BE2C (cell line): ENCODE results near the gene ZNF485. TPM values are rescaled to one million over a fixed set of nuclear protein-coding genes. Genes with fewer than 3 reads are reported as not detected.

Source experiments
- DNase-seq: peaks from one replicate; pipeline ENCODE4 v3.0.0-alpha.2; 2020
- H3K27me3 ChIP-seq: fragments of 250-450 bp; sonication (Bioruptor Pico); 2 replicates; pipeline ENCODE4 v1.5.1; 2020; ENCODE audit warnings: mild to moderate bottlenecking
- H3K36me3 ChIP-seq: fragments of 250-450 bp; sonication (Bioruptor Pico); 2 replicates; pipeline ENCODE4 v1.5.1; 2020; ENCODE audit warnings: mild to moderate bottlenecking
- H3K4me1 ChIP-seq: fragments of 250-450 bp; sonication (Bioruptor Pico); 2 replicates; pipeline ENCODE4 v1.5.1; 2020
- H3K4me3 ChIP-seq: 2 replicates; pipeline ENCODE4 v1.5.1; 2011; ENCODE audit warnings: low read depth, low read length
- H3K9me3 ChIP-seq: fragments of 250-450 bp; sonication (Bioruptor Pico); 2 replicates; pipeline ENCODE4 v1.5.1; 2020
- polyA plus RNA-seq: library from polyadenylated mRNA; unstranded; fragments of >200 nt; gene quantifications from one replicate; pipeline ENCODE4 v1.2.1, GENCODE V29; 2012; ENCODE audit warnings: low read depth, missing spikeins; ENCODE audit not compliant: insufficient read length, insufficient read depth
- TF ChIP-seq, protein P1 (sequence below): IDR thresholded peaks from 2 replicates; pipeline ENCODE4 v1.5.1; 2012; ENCODE audit warnings: mild to moderate bottlenecking, low read depth, low read length

Gene ZNF485
- polyA plus RNA-seq, result 2.7 TPM

DNA sequence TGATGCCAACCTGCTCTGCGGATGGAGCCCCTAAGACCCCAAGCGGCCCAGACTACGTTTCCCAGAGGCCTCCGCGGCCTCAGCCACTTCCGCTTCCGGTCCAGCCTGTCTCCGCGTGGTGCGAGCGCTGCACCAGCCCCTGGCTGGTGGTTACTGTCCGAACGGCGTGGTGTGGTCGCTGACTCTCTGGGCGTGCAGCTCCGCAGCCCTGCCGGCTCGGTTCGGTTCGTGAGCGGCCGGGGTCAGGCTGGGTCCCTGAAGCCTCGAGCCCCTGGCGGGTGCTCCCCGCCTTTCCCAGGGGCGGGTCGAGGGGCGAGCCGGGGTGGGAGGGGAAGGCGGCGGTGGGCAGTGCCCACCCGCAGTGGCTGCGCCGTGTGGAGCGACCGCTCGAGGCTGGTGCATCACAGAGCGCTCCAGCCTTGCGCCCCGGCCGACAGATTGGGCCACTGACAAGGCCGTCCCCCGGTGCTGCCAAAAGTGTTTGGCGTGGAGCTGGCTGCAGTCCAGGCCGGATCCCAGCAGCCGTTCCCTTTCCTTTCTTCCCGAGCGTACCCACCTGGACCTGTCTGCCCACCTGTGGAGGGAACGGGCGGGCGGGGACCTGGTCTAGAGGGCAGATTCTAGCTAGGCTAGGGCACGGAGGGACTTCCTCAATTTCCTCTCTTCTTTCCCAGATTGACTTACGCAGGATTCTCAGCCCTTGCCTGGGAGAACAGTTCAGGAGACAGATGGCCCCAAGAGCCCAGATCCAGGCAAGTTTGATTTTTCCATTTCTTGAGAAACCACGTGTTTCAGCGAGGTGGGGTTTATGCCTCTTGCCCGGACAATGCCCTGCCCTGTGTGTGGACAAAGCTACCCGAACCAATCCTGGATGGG lies at the start of gene ZNF485:
Gene ZNF485, plus strand, starts transcription at position 116 of the 876 bp plus-strand sequence. Its CDS starts 613 bp downstream, at position 729.
- no peaks in the 10 kb centered on the region for H3K4me1 ChIP-seq
- no peaks in the 10 kb centered on the region for H3K27me3 ChIP-seq
- H3K9me3 ChIP-seq, result no peaks in the 10 kb centered on the region
- H3K36me3 ChIP-seq, result no peaks in the 10 kb centered on the region
- TF ChIP-seq, protein P1, sequence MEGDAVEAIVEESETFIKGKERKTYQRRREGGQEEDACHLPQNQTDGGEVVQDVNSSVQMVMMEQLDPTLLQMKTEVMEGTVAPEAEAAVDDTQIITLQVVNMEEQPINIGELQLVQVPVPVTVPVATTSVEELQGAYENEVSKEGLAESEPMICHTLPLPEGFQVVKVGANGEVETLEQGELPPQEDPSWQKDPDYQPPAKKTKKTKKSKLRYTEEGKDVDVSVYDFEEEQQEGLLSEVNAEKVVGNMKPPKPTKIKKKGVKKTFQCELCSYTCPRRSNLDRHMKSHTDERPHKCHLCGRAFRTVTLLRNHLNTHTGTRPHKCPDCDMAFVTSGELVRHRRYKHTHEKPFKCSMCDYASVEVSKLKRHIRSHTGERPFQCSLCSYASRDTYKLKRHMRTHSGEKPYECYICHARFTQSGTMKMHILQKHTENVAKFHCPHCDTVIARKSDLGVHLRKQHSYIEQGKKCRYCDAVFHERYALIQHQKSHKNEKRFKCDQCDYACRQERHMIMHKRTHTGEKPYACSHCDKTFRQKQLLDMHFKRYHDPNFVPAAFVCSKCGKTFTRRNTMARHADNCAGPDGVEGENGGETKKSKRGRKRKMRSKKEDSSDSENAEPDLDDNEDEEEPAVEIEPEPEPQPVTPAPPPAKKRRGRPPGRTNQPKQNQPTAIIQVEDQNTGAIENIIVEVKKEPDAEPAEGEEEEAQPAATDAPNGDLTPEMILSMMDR, result no peak
- peak; percentile 77 for DNase-seq
- peak within 1 kb of the TSS; percentile 66 for H3K4me3 ChIP-seq

DNA sequence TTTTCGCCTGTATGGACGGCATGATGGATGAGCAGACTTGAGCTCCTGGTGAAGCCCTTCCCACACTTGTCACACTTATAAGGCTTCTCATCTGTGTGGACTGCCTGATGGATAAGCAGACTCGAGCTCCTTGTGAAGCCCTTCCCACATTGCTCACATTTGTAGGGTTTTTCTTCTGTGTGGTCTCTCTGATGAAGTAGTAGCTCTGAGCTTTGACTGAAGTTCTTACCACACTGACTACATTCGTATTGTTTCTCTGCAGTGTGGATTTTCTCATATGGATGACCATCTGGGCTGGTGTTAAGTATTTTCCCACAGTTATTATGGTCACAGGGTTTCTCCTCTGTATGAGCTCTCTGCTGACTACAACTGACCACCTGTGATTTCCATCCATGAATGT lies 49.0 kb upstream of the ZNF485 start:
- no peak for DNase-seq
- Histone ChIP-seq H3K9me3 (no peaks in the 10 kb centered on the region), H3K4me3 (no peak overlapping the region), H3K27me3 (no peaks in the 10 kb centered on the region), H3K36me3 (peaks cover 16% of the 10 kb centered on the region), H3K4me1 (no peaks in the 10 kb centered on the region)
- TF ChIP-seq, protein P1, result no peak

DNA sequence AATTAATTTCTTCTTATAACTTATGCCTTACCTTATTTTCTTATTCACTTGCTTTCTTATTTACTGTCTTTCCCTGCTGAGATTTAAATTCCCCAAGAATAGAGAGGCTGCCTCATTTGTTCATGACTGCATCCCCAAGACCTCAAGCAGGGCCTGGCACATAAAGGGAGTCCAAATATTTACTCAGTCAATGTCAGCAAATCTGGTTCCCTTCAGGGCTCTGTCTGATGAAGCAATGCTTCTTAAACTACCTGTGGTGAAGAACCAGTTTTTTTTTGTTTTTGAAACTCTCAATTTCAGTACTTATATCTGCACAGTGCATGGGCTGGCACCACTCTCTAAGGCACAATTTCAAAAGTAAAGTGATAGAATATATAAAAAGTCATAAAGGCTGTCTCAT lies 36.6 kb upstream of the ZNF485 start:
- no peak for DNase-seq
- peaks cover 5% of the 10 kb centered on the region; the same call in 1 of the 2 replicates for H3K36me3 ChIP-seq
- no peak overlapping the region for H3K4me3 ChIP-seq
- no peaks in the 10 kb centered on the region for H3K27me3 ChIP-seq
- peaks cover 4% of the 10 kb centered on the region for H3K9me3 ChIP-seq
- no peaks in the 10 kb centered on the region for H3K4me1 ChIP-seq
- TF ChIP-seq, protein P1, result no peak

GRCh38 chr10:43570971-43571370 lies 35.3 kb upstream of the ZNF485 start:
- Histone ChIP-seq H3K4me1 (no peaks in the 10 kb centered on the region), H3K36me3 (peaks cover 5% of the 10 kb centered on the region; the same call in 1 of the 2 replicates), H3K9me3 (peaks cover 4% of the 10 kb centered on the region), H3K4me3 (no peak overlapping the region), H3K27me3 (no peaks in the 10 kb centered on the region)
- TF ChIP-seq, protein P1, result no peak
- DNase-seq, result no peak

DNA sequence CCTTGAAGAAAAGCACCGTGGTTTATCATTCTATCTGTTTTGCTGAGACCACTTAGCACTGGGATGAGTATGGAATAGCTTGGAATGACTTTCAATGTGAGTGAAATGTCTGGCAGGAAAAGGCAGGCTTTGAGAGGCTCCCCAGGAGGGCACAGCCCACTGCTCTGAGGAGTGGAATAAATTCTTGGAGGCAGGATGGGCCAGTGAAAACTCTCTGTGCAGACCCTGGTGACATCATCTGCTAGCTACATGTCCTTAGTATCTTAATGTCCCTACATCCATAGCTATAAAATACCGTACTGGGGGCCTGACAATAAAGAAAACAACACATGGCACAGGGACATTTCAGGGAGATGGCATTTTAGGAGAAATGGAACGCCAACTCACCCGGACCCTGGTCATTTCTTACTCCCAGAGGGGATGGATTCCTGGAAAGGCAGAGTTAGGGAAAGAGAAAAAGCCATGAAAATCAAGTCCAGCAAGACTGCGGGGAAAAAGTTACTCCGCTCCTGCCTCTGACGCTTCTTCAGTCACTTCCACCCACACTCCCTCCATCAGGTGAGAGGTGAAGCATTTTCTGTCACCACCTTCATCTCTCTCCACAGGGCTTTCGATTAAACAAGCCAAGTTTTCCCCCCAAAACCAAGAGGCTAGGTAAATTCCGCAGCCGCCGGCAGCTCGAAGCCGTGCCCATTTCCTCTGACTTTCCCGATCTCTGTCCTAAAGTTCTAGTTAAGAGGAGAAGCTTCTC lies 32.8 kb upstream of the ZNF485 start:
- TF ChIP-seq, protein P1, result no peak
- Histone ChIP-seq H3K4me1 (no peaks in the 10 kb centered on the region), H3K27me3 (no peaks in the 10 kb centered on the region), H3K36me3 (peaks cover 3% of the 10 kb centered on the region; the same call in 1 of the 2 replicates), H3K9me3 (peaks cover 4% of the 10 kb centered on the region), H3K4me3 (peak overlapping the region; percentile 52)
- no peak for DNase-seq
